GM12873 (cell line): ENCODE measurements around the gene TAF5L.

Experiments used
- TF ChIP-seq, protein P1 (sequence below): IDR thresholded peaks from 2 replicates; pipeline ENCODE4 v1.5.1; 2012; ENCODE audit warnings: low read depth, mild to moderate bottlenecking, moderate library complexity, low read length, control low read depth; ENCODE audit not compliant: insufficient read depth; ENCODE audit errors: missing control alignments

The TAF5L gene

DNA sequence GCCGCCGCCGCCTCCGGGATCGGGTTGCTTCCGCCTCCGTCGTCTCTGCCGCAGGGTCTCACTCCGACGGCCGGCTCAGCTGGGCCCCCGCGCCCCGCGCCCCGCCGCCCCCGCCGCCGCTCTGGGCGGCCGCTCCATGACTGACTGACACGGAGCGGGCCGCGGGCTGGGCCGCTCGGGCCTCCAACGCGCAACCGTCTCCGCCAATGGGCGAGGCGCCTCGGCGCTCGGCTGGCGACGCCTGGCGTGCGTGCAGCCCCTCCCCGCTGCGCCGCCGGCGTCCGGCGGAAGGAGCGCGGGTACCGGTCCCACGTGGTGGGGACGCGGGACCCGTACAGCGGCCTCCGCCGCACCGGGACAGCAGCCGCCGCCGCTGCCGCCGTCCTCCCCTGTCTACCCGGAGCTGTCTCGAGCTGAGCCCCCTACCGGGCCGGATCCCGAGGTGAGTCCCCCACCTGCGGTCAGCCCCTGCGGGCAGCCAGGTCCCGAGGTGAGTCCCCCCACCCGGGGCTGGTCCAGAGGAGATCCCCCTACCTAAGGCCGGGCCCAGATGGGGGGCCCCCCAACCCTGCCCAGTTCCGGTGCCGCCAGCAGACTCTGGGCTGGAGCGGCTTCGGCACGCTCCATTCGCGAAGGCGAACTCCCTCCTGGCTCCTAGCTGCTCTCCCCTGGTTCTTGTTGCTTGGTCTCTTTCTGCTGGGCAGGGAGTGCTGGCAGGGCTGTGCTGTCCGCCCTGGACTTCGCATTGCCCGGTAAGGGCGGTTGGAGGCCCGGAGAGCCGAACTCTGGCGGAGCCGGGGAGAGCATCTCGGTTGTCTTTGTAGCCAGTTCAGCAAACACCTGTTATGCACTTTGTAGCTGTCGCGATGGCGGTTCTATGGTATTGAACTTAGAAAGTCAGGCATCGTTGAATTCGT, at the start of gene TAF5L, which contains the start of gene URB2:
Gene TAF5L, minus strand, starts transcription at position 208 of the 917 bp plus-strand sequence. CDS start 11,640 bp downstream, outside the sequence.
Gene URB2, plus strand, starts transcription at position 333 of the 917 bp plus-strand sequence. CDS start 1,387 bp downstream, outside the sequence.
- TF ChIP-seq, protein P1, sequence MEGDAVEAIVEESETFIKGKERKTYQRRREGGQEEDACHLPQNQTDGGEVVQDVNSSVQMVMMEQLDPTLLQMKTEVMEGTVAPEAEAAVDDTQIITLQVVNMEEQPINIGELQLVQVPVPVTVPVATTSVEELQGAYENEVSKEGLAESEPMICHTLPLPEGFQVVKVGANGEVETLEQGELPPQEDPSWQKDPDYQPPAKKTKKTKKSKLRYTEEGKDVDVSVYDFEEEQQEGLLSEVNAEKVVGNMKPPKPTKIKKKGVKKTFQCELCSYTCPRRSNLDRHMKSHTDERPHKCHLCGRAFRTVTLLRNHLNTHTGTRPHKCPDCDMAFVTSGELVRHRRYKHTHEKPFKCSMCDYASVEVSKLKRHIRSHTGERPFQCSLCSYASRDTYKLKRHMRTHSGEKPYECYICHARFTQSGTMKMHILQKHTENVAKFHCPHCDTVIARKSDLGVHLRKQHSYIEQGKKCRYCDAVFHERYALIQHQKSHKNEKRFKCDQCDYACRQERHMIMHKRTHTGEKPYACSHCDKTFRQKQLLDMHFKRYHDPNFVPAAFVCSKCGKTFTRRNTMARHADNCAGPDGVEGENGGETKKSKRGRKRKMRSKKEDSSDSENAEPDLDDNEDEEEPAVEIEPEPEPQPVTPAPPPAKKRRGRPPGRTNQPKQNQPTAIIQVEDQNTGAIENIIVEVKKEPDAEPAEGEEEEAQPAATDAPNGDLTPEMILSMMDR, result no peak

- TF ChIP-seq, protein P1, result no peak
Measured at GRCh38 chr1:229675396-229675795, 49.5 kb upstream of the TAF5L start.

GRCh38 chr1:229674042-229674441, 48.1 kb upstream of the TAF5L start:
- TF ChIP-seq, protein P1, result no peak

GRCh38 chr1:229672246-229672645, 46.3 kb upstream of the TAF5L start:
- TF ChIP-seq, protein P1, result no peak

GRCh38 chr1:229671310-229671709, 45.4 kb upstream of the TAF5L start:
- TF ChIP-seq, protein P1, result no peak

DNA sequence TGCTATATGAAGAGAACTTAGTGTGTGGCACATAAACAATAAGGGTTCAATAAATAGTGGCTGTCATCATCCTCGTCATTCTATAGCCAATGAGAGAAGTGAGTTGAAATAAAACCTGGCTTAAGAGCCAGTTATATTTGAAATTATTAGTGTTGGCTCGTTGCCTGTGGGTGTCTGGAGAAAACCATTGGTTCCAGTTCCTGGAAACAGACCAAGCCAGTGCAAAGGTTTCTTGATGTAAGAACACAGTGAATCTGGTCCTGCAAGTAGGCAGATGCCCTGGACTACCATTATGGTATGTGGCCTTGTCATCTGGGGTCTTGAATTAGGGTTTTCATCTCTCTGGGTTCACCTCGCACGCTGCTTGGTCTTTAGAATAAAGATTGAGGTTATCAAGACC, 43.4 kb upstream of the TAF5L start:
- TF ChIP-seq, protein P1, result no peak

- TF ChIP-seq, protein P1, result no peak
Measured at GRCh38 chr1:229666585-229666984, 40.7 kb upstream of the TAF5L start.
